ENCODE measurements around the gene RHOBTB3. TPM values are rescaled to one million over a fixed set of nuclear protein-coding genes. Genes with fewer than 3 reads are reported as not detected.
A peak's percentile ranks its signal among the peaks of the same experiment; 100 is the strongest.

The RHOBTB3 gene, protein sequence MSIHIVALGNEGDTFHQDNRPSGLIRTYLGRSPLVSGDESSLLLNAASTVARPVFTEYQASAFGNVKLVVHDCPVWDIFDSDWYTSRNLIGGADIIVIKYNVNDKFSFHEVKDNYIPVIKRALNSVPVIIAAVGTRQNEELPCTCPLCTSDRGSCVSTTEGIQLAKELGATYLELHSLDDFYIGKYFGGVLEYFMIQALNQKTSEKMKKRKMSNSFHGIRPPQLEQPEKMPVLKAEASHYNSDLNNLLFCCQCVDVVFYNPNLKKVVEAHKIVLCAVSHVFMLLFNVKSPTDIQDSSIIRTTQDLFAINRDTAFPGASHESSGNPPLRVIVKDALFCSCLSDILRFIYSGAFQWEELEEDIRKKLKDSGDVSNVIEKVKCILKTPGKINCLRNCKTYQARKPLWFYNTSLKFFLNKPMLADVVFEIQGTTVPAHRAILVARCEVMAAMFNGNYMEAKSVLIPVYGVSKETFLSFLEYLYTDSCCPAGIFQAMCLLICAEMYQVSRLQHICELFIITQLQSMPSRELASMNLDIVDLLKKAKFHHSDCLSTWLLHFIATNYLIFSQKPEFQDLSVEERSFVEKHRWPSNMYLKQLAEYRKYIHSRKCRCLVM
- total RNA-seq: 100 to 1,000 TPM; 432 to 444 TPM
- polyA plus RNA-seq (2013, experiment 1 of 2): 116 TPM
- polyA plus RNA-seq (2013, experiment 2 of 2): 147 TPM
- long read RNA-seq, experiment 1, full-length matches to known transcripts: 30 of 163 reads
- long read RNA-seq, experiment 1, partial matches to known transcripts: 25 of 163 reads
- long read RNA-seq, experiment 1, other reads (novel, unspliced or antisense): 108 of 163 reads
- long read RNA-seq, experiment 2, full-length matches to known transcripts: 685 of 1,125 reads
- long read RNA-seq, experiment 2, partial matches to known transcripts: 233 of 1,125 reads
- long read RNA-seq, experiment 2, other reads (novel, unspliced or antisense): 207 of 1,125 reads
- long read RNA-seq, experiment 3, full-length matches to known transcripts: 48 of 149 reads
- long read RNA-seq, experiment 3, partial matches to known transcripts: 75 of 149 reads
- long read RNA-seq, experiment 3, other reads (novel, unspliced or antisense): 26 of 149 reads
- long read RNA-seq, experiment 4, partial matches to known transcripts: 132 of 174 reads
- long read RNA-seq, experiment 4, other reads (novel, unspliced or antisense): 42 of 174 reads

DNA sequence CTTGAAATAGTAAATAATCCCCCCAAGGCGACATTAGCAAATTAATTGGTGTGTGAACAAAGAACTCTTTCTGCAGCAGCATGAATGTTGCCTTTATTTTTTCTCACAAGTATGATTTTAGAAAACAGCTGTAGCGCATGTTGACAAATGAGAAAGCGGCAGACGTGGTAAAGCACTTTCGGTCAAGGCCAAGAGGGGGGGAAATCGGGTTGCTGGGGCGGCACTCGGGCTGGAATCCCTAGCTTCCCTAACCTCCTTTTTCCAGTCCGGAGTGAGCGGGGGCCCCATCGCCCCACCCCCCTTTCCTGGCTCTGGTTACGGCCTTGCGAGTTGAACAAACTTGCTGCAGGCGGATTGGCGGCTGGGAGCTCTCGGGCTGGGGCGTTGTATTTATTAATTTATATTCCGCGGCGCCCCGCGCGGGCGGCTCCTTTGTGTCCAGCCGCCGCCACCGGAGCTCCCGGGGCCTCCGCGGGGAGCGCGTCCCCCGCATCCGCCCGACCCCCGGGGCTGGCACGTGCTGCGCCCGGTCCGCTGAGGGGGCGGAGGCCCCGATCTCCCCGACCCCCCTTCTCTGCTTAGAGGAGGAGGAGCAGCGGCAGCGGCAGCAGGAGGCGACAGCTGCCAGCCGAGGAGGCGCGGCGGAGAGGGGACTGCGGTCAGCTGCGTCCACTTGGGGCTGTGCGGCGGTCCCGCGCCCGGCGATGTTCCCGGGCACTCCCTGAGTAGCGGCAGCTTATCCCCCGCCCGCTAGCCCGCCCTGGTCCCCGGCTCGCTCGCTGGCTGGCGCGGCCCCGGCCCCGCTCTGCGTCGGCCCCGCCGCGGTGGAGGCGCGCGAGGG is at the start of gene RHOBTB3:
TSS of gene RHOBTB3 (plus strand) at position 607 of the 841 bp plus-strand sequence. CDS start 347 bp downstream, outside the sequence.
- Histone ChIP-seq H3K9ac (ENCODE audit: extremely low read depth, low read length, poor library complexity, severe bottlenecking) (peak within 1 kb of the TSS; percentile 98), H3K4me3 (ENCODE audit: low read length) (peak within 1 kb of the TSS; percentile 89), H3K4me1 (ENCODE audit: control insufficient read depth, insufficient read depth, low read length) (peaks cover 8% of the 10 kb centered on the region), H3K36me3 (ENCODE audit: control insufficient read depth, insufficient read depth, low read length) (peaks cover 73% of the 10 kb centered on the region), H3K9me3 (ENCODE audit: control insufficient read depth, low read length) (no peaks in the 10 kb centered on the region), H3K27ac (ENCODE audit: low read depth, low read length) (peak within 1 kb of the TSS; percentile 84), H3K27me3 (ENCODE audit: control insufficient read depth, insufficient read depth, low read length, poor library complexity, severe bottlenecking) (no peaks in the 10 kb centered on the region)
- DNase-seq: peak; percentile 93
- peaks cover 40% of the 10 kb centered on the region for H3K36me3 Mint-ChIP-seq (ENCODE audit: low read depth)
- peaks cover 56% of the 10 kb centered on the region for H3K4me1 Mint-ChIP-seq
- H3K4me3 Mint-ChIP-seq: peak within 1 kb of the TSS; percentile 90
- peak within 1 kb of the TSS; percentile 90 for H3K27ac Mint-ChIP-seq
- peaks cover 12% of the 10 kb centered on the region for H3K27me3 Mint-ChIP-seq (ENCODE audit: insufficient read depth)
- 0 to 1% methylated on average over 19 to 78 of the region's 78 CpGs for WGBS, 2 experiments (ENCODE audit: insufficient coverage in 1 of 2, insufficient read length in 1 of 2)
- TF ChIP-seq, protein P1, sequence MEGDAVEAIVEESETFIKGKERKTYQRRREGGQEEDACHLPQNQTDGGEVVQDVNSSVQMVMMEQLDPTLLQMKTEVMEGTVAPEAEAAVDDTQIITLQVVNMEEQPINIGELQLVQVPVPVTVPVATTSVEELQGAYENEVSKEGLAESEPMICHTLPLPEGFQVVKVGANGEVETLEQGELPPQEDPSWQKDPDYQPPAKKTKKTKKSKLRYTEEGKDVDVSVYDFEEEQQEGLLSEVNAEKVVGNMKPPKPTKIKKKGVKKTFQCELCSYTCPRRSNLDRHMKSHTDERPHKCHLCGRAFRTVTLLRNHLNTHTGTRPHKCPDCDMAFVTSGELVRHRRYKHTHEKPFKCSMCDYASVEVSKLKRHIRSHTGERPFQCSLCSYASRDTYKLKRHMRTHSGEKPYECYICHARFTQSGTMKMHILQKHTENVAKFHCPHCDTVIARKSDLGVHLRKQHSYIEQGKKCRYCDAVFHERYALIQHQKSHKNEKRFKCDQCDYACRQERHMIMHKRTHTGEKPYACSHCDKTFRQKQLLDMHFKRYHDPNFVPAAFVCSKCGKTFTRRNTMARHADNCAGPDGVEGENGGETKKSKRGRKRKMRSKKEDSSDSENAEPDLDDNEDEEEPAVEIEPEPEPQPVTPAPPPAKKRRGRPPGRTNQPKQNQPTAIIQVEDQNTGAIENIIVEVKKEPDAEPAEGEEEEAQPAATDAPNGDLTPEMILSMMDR (conservative IDR thresholded peaks at IDR 0.05): no peak
- H3K9me3 Mint-ChIP-seq: no peaks in the 10 kb centered on the region

DNA sequence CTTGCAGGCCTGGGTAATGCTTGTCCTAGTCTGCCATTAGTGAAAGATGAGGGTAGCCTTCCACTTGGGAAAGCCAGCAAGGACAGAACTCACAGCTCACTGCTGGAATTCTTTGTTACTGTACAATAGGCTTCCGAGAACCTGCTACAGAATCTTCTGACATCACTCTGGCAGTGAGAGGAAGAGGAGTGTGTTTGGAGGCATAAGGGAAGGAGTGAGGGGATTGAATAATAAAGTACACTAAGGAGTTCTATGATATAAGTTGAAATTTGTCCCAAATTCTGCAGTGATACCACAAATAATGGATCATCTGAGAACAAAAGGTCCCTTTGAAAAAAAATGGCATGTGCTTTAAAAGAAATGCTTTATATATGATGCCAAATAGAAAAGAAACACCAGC is 48.2 kb upstream of the RHOBTB3 start, which contains the start of gene SPATA9:
TSS of gene SPATA9 (minus strand) at position 101 of the 400 bp plus-strand sequence. CDS start 137 bp downstream, outside the sequence.
- peaks cover 17% of the 10 kb centered on the region for H3K4me1 Mint-ChIP-seq
- Histone ChIP-seq H3K27ac (ENCODE audit: low read depth, low read length) (no peak within 1 kb of the TSS), H3K9ac (ENCODE audit: extremely low read depth, low read length, poor library complexity, severe bottlenecking) (no peak within 1 kb of the TSS), H3K36me3 (ENCODE audit: control insufficient read depth, insufficient read depth, low read length) (no peaks in the 10 kb centered on the region), H3K4me1 (ENCODE audit: control insufficient read depth, insufficient read depth, low read length) (peaks cover 10% of the 10 kb centered on the region), H3K4me3 (ENCODE audit: low read length) (no peak within 1 kb of the TSS), H3K27me3 (ENCODE audit: control insufficient read depth, insufficient read depth, low read length, poor library complexity, severe bottlenecking) (no peaks in the 10 kb centered on the region), H3K9me3 (ENCODE audit: control insufficient read depth, low read length) (no peaks in the 10 kb centered on the region)
- no peaks in the 10 kb centered on the region for H3K27me3 Mint-ChIP-seq (ENCODE audit: insufficient read depth)
- peaks cover 7% of the 10 kb centered on the region for H3K36me3 Mint-ChIP-seq (ENCODE audit: low read depth)
- TF ChIP-seq, protein P1 (conservative IDR thresholded peaks at IDR 0.05): no peak
- WGBS, 2 experiments (ENCODE audit: insufficient coverage in 1 of 2, insufficient read length in 1 of 2): 60 to 83% methylated on average over 1 of the region's 1 CpG
- H3K4me3 Mint-ChIP-seq: no peak within 1 kb of the TSS
- H3K27ac Mint-ChIP-seq: no peak within 1 kb of the TSS
- peaks cover 12% of the 10 kb centered on the region for H3K9me3 Mint-ChIP-seq
- no peak for DNase-seq

Data from endodermal cell (in vitro differentiated cells).